ENCODE measurements around the gene ZFHX2. TPM values are rescaled to one million over a fixed set of nuclear protein-coding genes. Genes with fewer than 3 reads are reported as not detected.

ZFHX2 gene
- total and polyA plus RNA-seq, 2 of the 13 experiments (the other 11 are each of a cell fraction or from before 2014, with no cell fraction given), result 0.17 to 0.44 TPM

- TF ChIP-seq FOXM1 (CRISPR knock-in tag; IDR thresholded peaks at IDR 0.05) (no peak), TBL1XR1 (IDR thresholded peaks at IDR 0.05; ENCODE audit: borderline replicate concordance, low read length, partially characterized antibody) (no peak), NONO (IDR thresholded peaks at IDR 0.05) (no peak), NONO (CRISPR knock-in tag; conservative IDR thresholded peaks at IDR 0.05) (no peak), ATF7-NPFF (CRISPR knock-in tag; IDR thresholded peaks at IDR 0.05; ENCODE audit: low read depth) (no peak), CBFB (CRISPR knock-in tag; IDR thresholded peaks at IDR 0.05) (no peak), ZZZ3 (CRISPR knock-in tag; IDR thresholded peaks at IDR 0.05; ENCODE audit: borderline replicate concordance) (no peak), HBP1 (CRISPR knock-in tag; IDR thresholded peaks at IDR 0.05; ENCODE audit: low read depth) (no peak), HHEX (CRISPR knock-in tag; IDR thresholded peaks at IDR 0.05) (no peak), ZNF678 (CRISPR knock-in tag; IDR thresholded peaks at IDR 0.05) (no peak), RARA (CRISPR knock-in tag; IDR thresholded peaks at IDR 0.05) (no peak), SIN3A (IDR thresholded peaks at IDR 0.05; ENCODE audit: borderline replicate concordance, low read depth, low read length) (no peak), PCBP1 (IDR thresholded peaks at IDR 0.05; ENCODE audit: borderline replicate concordance, low read depth, low read length) (no peak)
- TF ChIP-seq, protein P1, sequence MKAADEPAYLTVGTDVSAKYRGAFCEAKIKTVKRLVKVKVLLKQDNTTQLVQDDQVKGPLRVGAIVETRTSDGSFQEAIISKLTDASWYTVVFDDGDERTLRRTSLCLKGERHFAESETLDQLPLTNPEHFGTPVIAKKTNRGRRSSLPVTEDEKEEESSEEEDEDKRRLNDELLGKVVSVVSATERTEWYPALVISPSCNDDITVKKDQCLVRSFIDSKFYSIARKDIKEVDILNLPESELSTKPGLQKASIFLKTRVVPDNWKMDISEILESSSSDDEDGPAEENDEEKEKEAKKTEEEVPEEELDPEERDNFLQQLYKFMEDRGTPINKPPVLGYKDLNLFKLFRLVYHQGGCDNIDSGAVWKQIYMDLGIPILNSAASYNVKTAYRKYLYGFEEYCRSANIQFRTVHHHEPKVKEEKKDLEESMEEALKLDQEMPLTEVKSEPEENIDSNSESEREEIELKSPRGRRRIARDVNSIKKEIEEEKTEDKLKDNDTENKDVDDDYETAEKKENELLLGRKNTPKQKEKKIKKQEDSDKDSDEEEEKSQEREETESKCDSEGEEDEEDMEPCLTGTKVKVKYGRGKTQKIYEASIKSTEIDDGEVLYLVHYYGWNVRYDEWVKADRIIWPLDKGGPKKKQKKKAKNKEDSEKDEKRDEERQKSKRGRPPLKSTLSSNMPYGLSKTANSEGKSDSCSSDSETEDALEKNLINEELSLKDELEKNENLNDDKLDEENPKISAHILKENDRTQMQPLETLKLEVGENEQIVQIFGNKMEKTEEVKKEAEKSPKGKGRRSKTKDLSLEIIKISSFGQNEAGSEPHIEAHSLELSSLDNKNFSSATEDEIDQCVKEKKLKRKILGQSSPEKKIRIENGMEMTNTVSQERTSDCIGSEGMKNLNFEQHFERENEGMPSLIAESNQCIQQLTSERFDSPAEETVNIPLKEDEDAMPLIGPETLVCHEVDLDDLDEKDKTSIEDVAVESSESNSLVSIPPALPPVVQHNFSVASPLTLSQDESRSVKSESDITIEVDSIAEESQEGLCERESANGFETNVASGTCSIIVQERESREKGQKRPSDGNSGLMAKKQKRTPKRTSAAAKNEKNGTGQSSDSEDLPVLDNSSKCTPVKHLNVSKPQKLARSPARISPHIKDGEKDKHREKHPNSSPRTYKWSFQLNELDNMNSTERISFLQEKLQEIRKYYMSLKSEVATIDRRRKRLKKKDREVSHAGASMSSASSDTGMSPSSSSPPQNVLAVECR (CRISPR knock-in tag; IDR thresholded peaks at IDR 0.05; ENCODE audit: borderline replicate concordance), result no peak
- TF ChIP-seq, protein P2, sequence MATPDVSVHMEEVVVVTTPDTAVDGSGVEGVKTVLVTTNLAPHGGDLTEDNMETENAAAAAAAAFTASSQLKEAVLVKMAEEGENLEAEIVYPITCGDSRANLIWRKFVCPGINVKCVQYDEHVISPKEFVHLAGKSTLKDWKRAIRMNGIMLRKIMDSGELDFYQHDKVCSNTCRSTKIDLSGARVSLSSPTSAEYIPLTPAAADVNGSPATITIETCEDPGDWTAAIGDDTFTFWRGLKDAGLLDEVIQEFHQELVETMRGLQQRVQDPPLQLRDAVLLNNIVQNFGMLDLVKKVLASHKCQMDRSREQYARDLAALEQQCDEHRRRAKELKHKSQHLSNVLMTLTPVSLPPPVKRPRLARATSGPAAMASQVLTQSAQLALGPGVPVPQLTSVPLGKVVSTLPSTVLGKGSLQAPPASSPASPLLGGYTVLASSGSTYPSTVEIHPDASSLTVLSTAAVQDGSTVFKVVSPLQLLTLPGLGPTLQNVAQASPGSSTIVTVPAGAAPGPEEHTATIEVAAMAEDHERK (CRISPR knock-in tag; IDR thresholded peaks at IDR 0.05; ENCODE audit: low read depth), result no peak
- TF ChIP-seq, protein P3, sequence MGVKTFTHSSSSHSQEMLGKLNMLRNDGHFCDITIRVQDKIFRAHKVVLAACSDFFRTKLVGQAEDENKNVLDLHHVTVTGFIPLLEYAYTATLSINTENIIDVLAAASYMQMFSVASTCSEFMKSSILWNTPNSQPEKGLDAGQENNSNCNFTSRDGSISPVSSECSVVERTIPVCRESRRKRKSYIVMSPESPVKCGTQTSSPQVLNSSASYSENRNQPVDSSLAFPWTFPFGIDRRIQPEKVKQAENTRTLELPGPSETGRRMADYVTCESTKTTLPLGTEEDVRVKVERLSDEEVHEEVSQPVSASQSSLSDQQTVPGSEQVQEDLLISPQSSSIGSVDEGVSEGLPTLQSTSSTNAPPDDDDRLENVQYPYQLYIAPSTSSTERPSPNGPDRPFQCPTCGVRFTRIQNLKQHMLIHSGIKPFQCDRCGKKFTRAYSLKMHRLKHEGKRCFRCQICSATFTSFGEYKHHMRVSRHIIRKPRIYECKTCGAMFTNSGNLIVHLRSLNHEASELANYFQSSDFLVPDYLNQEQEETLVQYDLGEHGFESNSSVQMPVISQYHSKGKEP (CRISPR knock-in tag; IDR thresholded peaks at IDR 0.05), result no peak
- TF ChIP-seq, protein P4, sequence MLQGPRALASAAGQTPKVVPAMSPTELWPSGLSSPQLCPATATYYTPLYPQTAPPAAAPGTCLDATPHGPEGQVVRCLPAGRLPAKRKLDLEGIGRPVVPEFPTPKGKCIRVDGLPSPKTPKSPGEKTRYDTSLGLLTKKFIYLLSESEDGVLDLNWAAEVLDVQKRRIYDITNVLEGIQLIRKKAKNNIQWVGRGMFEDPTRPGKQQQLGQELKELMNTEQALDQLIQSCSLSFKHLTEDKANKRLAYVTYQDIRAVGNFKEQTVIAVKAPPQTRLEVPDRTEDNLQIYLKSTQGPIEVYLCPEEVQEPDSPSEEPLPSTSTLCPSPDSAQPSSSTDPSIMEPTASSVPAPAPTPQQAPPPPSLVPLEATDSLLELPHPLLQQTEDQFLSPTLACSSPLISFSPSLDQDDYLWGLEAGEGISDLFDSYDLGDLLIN (CRISPR knock-in tag; IDR thresholded peaks at IDR 0.05; ENCODE audit: borderline replicate concordance), result no peak
Observed at GRCh38 chr14:23547924-23548323, 3.6 kb downstream of the ZFHX2 start (continued).

Data from HepG2 (cell line).